Astrocyte of the spinal cord (primary cell): Measurements from ENCODE around the gene SERPINA9.
"Not testable (repeated sequence)": the region's sequence is repeated elsewhere in the genome, so short reads cannot be mapped to it uniquely, and the experiment has no call there.

ENCODE experiments used
- DNase-seq: peaks from one replicate; pipeline ENCODE4 v3.0.0; 2011; ENCODE audit warnings: low read depth, low spot score
- H3K4me3 ChIP-seq: 2 replicates; pipeline ENCODE4 v1.5.1; 2011; ENCODE audit warnings: low read depth, mild to moderate bottlenecking, low read length, moderate library complexity
- in situ Hi-C: cut with HindIII; loops from 2 replicates; pipeline ENCODE4 v1.10.0; 2017; ENCODE audit warnings: low sequenced_read_pairs
- TF ChIP-seq, protein P1 (sequence below): IDR thresholded peaks from 2 replicates; pipeline ENCODE4 v1.5.1; 2012; ENCODE audit warnings: low read depth, mild to moderate bottlenecking, low read length, inconsistent platforms

SERPINA9 gene

GRCh38 chr14:94483071-94483451 lies 7.1 kb upstream of the SERPINA9 start:
- in situ Hi-C loops, result no loop called here
- no peak for DNase-seq
- no peak overlapping the region for H3K4me3 ChIP-seq
- TF ChIP-seq, protein P1, sequence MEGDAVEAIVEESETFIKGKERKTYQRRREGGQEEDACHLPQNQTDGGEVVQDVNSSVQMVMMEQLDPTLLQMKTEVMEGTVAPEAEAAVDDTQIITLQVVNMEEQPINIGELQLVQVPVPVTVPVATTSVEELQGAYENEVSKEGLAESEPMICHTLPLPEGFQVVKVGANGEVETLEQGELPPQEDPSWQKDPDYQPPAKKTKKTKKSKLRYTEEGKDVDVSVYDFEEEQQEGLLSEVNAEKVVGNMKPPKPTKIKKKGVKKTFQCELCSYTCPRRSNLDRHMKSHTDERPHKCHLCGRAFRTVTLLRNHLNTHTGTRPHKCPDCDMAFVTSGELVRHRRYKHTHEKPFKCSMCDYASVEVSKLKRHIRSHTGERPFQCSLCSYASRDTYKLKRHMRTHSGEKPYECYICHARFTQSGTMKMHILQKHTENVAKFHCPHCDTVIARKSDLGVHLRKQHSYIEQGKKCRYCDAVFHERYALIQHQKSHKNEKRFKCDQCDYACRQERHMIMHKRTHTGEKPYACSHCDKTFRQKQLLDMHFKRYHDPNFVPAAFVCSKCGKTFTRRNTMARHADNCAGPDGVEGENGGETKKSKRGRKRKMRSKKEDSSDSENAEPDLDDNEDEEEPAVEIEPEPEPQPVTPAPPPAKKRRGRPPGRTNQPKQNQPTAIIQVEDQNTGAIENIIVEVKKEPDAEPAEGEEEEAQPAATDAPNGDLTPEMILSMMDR, result no peak

GRCh38 chr14:94482132-94483070 lies 6.4 kb upstream of the SERPINA9 start:
- H3K4me3 ChIP-seq, DNase-seq, in situ Hi-C loops: not testable (repeated sequence)

- TF ChIP-seq, protein P1, result no peak
- H3K4me3 ChIP-seq, result no peak overlapping the region
- peak; percentile 32 for DNase-seq
- in situ Hi-C loops, result no loop called here
These were observed 5.6 kb upstream of the SERPINA9 start for GRCh38 chr14:94481468-94482131.

DNA sequence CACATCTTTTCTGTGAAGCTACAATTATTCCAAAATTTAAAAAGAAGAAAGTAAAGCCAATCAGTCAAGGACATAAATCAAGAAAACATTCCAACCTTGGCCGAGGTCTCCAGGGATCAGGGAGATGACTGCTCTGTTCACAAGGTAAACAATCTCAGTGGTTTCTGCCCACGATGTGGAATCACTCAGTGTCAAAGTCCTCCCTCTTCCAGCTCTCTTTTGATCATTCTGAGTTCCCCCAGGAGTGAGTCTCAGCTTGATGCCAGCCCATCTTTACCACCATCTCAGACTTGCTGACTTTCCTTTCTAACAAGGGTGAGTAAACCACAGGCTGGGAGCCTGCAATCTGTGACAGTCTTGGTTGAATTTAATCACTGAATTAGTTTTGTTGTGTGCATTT lies 4.8 kb upstream of the SERPINA9 start:
- no peak overlapping the region for H3K4me3 ChIP-seq
- DNase-seq, result peak; percentile 9
- in situ Hi-C loops, result no loop called here
- TF ChIP-seq, protein P1, result no peak

DNA sequence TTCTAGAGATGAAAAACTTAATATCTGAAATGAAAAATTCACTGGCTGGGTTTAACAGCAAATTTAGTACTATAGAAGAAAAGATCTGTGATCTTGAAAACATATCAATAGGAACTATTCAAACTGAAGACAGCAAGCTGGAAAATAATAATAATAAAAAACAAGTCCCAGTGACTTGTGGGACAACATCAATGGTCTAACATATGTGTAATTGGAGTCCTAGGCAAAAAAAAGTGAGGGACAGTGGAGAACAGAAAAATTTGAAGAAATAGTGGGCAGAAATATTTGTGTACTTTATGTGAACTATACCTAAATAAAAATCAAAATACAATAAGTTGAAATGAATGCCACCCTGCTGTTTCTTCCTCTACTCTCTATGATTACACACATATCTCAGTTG lies 2.4 kb upstream of the SERPINA9 start:
- no peak overlapping the region for H3K4me3 ChIP-seq
- TF ChIP-seq, protein P1, result no peak
- no peak for DNase-seq
- in situ Hi-C loops, result no loop called here

- TF ChIP-seq, protein P1, result no peak
- peak; percentile 71 for DNase-seq
- in situ Hi-C loops, result no loop called here
- H3K4me3 ChIP-seq, result no peak overlapping the region
These were observed 1.4 kb downstream of the SERPINA9 start for GRCh38 chr14:94474581-94475031.
